Large intestine (tissue), 3 donors: Measurements from ENCODE around the gene PITPNM1. TPM values are rescaled to one million over a fixed set of nuclear protein-coding genes. Genes with fewer than 3 reads are reported as not detected.

Experiments
- DNase-seq, 2 donors: peaks; one replicate each; pipeline versions ENCODE4 v3.0.0 to v3.0.0-alpha.2; 2013
- H3K27ac ChIP-seq: one replicate; pipeline ENCODE4 v1.5.1; 2013; ENCODE audit warnings: low read length
- H3K27me3 ChIP-seq: 2 replicates; pipeline ENCODE4 v1.6.1; 2013; ENCODE audit warnings: low read length; ENCODE audit not compliant: control insufficient read depth, insufficient read depth
- H3K36me3 ChIP-seq: 2 replicates; pipeline ENCODE4 v1.6.1; 2013; ENCODE audit warnings: low read length; ENCODE audit not compliant: control insufficient read depth, insufficient read depth
- H3K4me1 ChIP-seq: one replicate; pipeline ENCODE4 v1.6.1; 2013; ENCODE audit warnings: low read length; ENCODE audit not compliant: control insufficient read depth, insufficient read depth
- H3K4me3 ChIP-seq: one replicate; pipeline ENCODE4 v1.5.1; 2013; ENCODE audit warnings: low read length
- H3K9me3 ChIP-seq: one replicate; pipeline ENCODE4 v1.6.1; 2013; ENCODE audit warnings: mild to moderate bottlenecking, low read depth, low read length, moderate library complexity; ENCODE audit not compliant: control insufficient read depth
- WGBS: methylation state at CpG from one replicate; pipeline ENCODE4 v1.1.5; 2013; ENCODE audit warnings: low lambda C conversion rate; ENCODE audit not compliant: insufficient coverage; 5-methylcytosine and 5-hydroxymethylcytosine counted together
- polyA plus RNA-seq: library from polyadenylated mRNA; unstranded; fragments of 120-200 nt; gene quantifications from one replicate; pipeline ENCODE4 v1.2.1, GENCODE V29; 2013

Gene PITPNM1
- polyA plus RNA-seq, 1 donor: 54.1 TPM

DNA sequence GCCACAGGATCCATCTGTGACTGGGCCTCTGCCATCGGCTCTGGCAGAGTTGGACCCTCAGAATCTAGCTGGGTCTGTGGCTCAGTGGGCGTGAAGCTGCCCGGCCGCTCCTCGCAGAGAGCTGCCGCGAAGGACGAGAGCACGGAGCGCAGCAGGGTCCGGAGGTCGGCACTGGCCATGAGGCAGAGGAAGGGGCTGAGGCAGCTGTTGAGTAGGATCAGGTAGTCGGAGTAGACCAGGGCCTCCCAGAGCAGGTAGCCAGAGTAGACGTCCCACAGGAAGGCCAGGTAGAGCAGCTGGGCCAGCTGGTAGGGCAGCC, 53.5 kb downstream of the PITPNM1 start:
- Histone ChIP-seq H3K27me3 (no peaks in the 10 kb centered on the region), H3K9me3 (no peaks in the 10 kb centered on the region), H3K27ac (no peak overlapping the region), H3K36me3 (no peaks in the 10 kb centered on the region), H3K4me1 (peaks cover 7% of the 10 kb centered on the region), H3K4me3 (no peak overlapping the region)
- no CpG with 5 or more reads among the region's 14 CpGs for WGBS
- DNase-seq: no peak

DNA sequence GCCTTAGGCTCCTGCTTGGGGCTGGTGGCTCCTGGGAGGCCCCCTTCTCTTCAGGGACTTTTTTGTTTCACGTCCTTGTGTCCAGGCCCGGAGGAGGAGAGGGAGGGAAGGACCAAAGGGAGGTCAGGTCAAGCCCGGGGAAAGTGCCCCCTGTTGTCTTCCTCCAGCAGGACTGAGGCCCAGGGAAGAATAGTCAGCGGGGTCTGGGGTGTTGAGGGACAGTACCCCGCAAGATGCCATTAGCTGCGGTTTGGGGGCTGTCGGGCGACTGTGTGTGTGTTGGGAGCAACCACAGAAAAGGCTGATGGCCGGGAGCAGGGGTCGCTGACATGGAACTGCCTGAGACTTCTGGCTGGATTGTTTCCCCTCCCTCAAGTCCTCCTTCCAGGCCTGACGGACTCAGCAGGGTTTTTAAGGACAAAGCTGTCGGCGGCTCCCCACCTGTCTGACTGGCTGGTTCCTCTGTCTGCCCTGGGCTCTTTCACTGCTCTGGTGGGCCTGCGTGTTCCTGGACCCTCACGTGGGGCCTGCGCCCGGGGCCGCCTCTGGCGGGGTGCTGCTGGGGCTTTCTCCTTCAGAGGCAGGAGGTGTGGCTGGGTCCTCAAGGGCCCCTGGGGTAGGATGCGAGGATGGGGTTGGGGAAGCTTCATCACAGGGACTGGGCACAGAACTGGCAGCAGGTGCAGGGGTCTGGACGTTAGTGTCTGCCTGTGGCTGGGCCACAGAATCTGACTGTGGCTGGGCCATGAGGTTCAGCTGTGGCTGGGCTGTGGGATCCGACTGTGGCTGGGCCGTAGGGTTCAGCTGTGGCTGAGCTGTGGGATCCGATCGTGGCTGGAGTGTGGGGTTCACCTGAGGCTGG, 54.1 kb downstream of the PITPNM1 start:
- Histone ChIP-seq H3K4me1 (peaks cover 7% of the 10 kb centered on the region), H3K27ac (no peak overlapping the region), H3K36me3 (no peaks in the 10 kb centered on the region), H3K9me3 (no peaks in the 10 kb centered on the region), H3K27me3 (no peaks in the 10 kb centered on the region), H3K4me3 (no peak overlapping the region)
- DNase-seq: no peak
- WGBS: no CpG with 5 or more reads among the region's 25 CpGs

DNA sequence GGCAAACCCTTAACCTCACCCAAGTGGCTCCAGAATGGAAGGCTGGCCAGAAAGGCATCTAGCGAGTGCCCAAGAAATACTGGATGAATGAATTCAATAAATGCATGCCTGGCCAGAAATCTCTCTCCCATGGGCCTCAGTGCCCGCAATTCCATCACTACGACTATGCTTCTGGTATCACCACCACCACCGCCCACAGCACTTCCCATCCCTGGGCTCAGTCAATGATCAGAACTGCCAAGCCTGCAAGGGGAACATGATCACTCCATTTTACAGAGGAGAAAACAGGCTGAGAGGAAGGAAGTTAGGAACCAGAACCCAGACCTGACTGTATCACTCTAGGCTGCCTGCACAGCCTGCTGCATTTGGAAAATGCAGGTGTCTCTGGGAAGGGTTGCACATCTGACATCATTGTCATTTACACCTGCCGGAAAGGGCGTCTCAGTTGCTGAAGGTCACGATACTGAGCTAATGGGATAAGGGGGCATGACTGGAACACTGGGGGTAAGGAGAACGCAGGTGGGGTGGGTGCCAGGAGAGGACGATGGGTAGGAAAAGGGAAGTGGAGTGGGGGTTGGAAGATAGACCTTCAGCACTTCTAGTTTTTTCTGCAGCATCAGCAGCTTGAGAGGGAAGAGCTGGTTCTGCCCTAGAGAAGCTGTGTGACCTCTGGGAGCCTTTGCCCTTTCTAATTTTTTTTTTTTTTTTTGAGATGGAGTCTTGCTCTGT, 55.9 kb downstream of the PITPNM1 start:
- Histone ChIP-seq H3K27me3 (no peaks in the 10 kb centered on the region), H3K9me3 (no peaks in the 10 kb centered on the region), H3K4me3 (no peak overlapping the region), H3K4me1 (peaks cover 14% of the 10 kb centered on the region), H3K36me3 (no peaks in the 10 kb centered on the region), H3K27ac (no peak overlapping the region)
- 53% methylated on average over 3 of the region's 9 CpGs for WGBS
- DNase-seq: peak in 1 of 2 donors; percentile 57

DNA sequence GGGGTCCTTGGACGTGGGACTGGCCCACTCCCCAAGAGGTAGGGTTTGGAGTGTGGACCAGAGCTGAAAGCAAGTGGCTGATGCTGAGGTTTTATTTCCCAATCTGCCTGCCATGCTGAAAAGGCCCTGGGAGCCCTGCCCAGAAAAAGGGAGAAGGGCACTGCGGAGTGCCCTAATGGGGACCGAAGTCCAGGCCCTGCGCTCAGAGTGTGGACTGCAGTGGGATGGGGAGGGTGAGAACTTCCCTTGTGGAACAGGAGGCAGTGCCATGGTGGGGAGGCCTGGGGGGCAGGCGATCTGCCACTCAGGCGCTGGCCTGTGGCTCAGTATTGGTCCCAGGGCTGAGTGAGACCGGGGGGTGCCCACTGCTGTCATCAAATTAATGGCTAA, 56.9 kb downstream of the PITPNM1 start:
- DNase-seq: no peak
- no peak overlapping the region for H3K27ac ChIP-seq
- WGBS: 80% methylated on average over 1 of the region's 7 CpGs

DNA sequence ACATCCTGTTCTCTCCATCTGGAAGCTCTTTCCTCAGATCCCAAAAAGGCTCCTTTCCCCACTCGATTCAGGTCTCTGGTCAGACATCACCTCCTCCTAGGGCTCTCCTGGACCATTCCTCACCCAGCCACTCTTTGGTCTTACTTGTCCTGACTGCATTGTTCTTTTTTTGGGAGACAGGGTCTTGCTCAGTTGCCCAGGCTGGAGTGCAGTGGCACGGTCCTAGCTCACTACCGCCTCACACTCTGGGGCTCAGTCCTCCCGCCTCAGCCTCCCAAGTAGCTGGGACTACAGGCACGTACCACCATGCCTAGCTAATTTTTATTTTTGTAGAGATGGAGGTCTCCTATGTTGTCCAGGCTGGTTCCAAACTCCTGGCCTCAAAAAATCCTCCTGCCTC, 59.6 kb downstream of the PITPNM1 start:
- peaks cover 17% of the 10 kb centered on the region for H3K36me3 ChIP-seq
- no peak for DNase-seq
- no peak overlapping the region for H3K27ac ChIP-seq
- no peaks in the 10 kb centered on the region for H3K27me3 ChIP-seq
- WGBS: no CpG with 5 or more reads among the region's 5 CpGs
- H3K9me3 ChIP-seq: no peaks in the 10 kb centered on the region
- peaks cover 28% of the 10 kb centered on the region for H3K4me1 ChIP-seq
- no peak overlapping the region for H3K4me3 ChIP-seq

More for the DNA sequence above, 56.9 kb downstream of the PITPNM1 start:
- H3K4me1 ChIP-seq: peaks cover 17% of the 10 kb centered on the region
- H3K27me3 ChIP-seq: no peaks in the 10 kb centered on the region
- H3K4me3 ChIP-seq: no peak overlapping the region
- H3K36me3 ChIP-seq: no peaks in the 10 kb centered on the region
- H3K9me3 ChIP-seq: no peaks in the 10 kb centered on the region

DNA sequence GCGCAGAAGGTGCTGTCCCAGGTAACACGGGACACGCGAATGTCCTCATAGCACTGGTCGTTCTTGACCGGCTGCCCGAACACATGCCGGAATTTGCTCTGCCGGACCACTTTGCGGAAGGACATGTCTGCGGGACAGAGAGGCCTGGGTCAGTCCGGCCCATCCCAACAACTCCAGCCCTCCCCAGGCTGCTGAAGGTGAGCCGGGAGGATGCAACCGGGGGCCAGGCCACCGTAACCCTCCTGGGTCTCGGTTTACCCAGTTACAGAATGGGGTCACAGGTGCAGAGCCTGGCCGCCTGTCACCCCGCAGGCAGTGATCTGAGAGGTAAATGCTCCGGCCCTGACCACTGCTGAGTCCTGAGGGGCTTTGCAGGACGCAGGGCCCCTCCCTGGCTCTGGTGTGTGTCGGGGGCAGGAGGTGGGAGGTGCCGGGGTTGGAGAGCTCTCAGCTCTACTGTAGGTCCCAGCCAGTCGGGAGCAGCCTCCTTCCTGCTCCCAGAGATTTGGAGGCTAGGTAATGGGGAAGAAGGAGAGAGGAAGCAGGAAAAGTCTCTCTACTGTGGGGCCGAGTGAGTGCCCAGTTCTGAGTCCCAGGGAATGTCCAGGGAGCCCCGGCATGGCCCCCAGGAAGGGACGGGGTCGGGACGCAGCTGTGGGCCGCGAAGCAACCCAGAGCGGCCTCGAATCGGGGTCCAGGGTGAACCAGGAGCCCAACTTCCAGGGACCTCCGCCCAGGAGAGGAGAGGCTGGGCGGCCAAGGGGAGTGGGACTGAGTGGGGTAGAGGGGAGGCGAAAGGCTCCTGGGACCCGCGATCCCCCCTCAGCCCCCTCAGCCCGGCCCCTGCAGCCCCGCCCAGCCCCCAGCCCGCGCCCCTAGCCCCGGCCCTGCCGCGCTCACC, 62.4 kb downstream of the PITPNM1 start:
- H3K27ac ChIP-seq: peak overlapping the region; percentile 69
- peak in 1 of 2 donors; percentile 15 for DNase-seq
- H3K4me1 ChIP-seq: peaks cover 23% of the 10 kb centered on the region
- H3K4me3 ChIP-seq: peak overlapping the region; percentile 74
- H3K27me3 ChIP-seq: no peaks in the 10 kb centered on the region
- no CpG with 5 or more reads among the region's 45 CpGs for WGBS
- H3K9me3 ChIP-seq: no peaks in the 10 kb centered on the region
- peaks cover 44% of the 10 kb centered on the region for H3K36me3 ChIP-seq

Other genes with a start within 250 kb of the PITPNM1 start
- gene GRK2, start 238.9 kb downstream of the PITPNM1 start, polyA plus RNA-seq: 82.5 TPM
- 38.8 TPM for gene ANKRD13D, start 216.1 kb downstream of the PITPNM1 start, polyA plus RNA-seq
- 36.4 TPM for gene SSH3, start 201.8 kb downstream of the PITPNM1 start, polyA plus RNA-seq
- 112 TPM for gene POLD4, start 151.8 kb downstream of the PITPNM1 start, polyA plus RNA-seq
- 9.6 TPM for gene CLCF1, start 131.8 kb downstream of the PITPNM1 start, polyA plus RNA-seq
- 22.1 TPM for gene RAD9A, start 113.4 kb downstream of the PITPNM1 start, polyA plus RNA-seq
- gene PPP1CA, start 103.5 kb downstream of the PITPNM1 start, polyA plus RNA-seq: 112 TPM
- gene TBC1D10C, start 101.3 kb downstream of the PITPNM1 start, polyA plus RNA-seq: 3.7 TPM
- 4.7 TPM for gene CARNS1, start 89.7 kb downstream of the PITPNM1 start, polyA plus RNA-seq
- gene RPS6KB2, start 76.9 kb downstream of the PITPNM1 start, polyA plus RNA-seq: 40.3 TPM
- gene PTPRCAP, start 67.7 kb downstream of the PITPNM1 start, polyA plus RNA-seq: 6.8 TPM
- 93.4 TPM for gene CORO1B, start 61.9 kb downstream of the PITPNM1 start, polyA plus RNA-seq
- not detected for gene GPR152, start 52.6 kb downstream of the PITPNM1 start, polyA plus RNA-seq
- gene CABP4, start 50.0 kb downstream of the PITPNM1 start, polyA plus RNA-seq: 0.90 TPM
- 63.0 TPM for gene TMEM134, start 36.1 kb downstream of the PITPNM1 start, polyA plus RNA-seq
- gene AIP, start 22.3 kb downstream of the PITPNM1 start, polyA plus RNA-seq: 48.0 TPM
- 105 TPM for gene CDK2AP2, start 2.8 kb upstream of the PITPNM1 start, polyA plus RNA-seq
- gene CABP2, start 18.1 kb upstream of the PITPNM1 start, polyA plus RNA-seq: 0.07 TPM
- 848 TPM for gene GSTP1, start 78.4 kb upstream of the PITPNM1 start, polyA plus RNA-seq
- 191 TPM for gene NDUFV1, start 101.6 kb upstream of the PITPNM1 start, polyA plus RNA-seq
- 14.6 TPM for gene NUDT8, start 124.6 kb upstream of the PITPNM1 start, polyA plus RNA-seq
- gene TBX10, start 134.4 kb upstream of the PITPNM1 start, polyA plus RNA-seq: 4.9 TPM
- gene ACY3, start 145.4 kb upstream of the PITPNM1 start, polyA plus RNA-seq: 86.6 TPM
- not detected for gene ALDH3B2, start 169.3 kb upstream of the PITPNM1 start, polyA plus RNA-seq